ENCODE results near the gene ERGIC2. TPM values are rescaled to one million over a fixed set of nuclear protein-coding genes. Genes with fewer than 3 reads are reported as not detected.

Gene ERGIC2
- total and polyA plus RNA-seq, 10 of the 15 experiments (the other 5 are each of a cell fraction or from before 2014, with no cell fraction given): 26.1 to 181 (median 83.9) TPM

DNA sequence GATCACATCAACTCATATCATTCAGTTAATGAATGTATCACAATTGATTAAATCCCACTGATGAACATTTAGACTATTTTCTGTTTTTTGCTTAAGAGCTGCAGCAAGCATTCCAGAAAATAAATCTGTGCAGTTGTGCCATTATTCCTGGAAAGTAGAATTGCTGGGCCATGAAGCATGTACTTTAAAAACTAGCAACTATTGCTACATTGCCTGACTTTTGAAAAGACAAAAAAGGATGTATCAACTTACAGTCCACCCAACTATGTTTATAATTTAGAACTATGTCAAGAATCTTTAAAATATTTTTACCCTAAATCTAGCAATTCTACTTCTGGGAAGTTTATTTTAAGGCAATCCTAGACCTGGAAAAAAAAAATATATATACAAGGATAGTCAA lies 33.4 kb upstream of the ERGIC2 start:
- intact Hi-C loops (cut with micrococcal nuclease; ENCODE audit: unreplicated experiment): no loop called here
- Histone ChIP-seq H3K27ac (ENCODE audit: control insufficient read depth, insufficient read depth) (no peak overlapping the region), H3K36me3 (ENCODE audit: control insufficient read depth in 2 of 2, insufficient read depth in 2 of 2, low read length in 1 of 2) (no peaks in the 10 kb centered on the region), H3K4me2 (ENCODE audit: control insufficient read depth, insufficient read depth) (no peak overlapping the region), H4K20me1 (ENCODE audit: control insufficient read depth, insufficient read depth) (no peaks in the 10 kb centered on the region), H3K9me3 (replicated peaks; ENCODE audit: control insufficient read depth, insufficient read depth, low read length) (no peaks in the 10 kb centered on the region), H3K79me2 (ENCODE audit: control insufficient read depth, insufficient read depth, low read length) (no peaks in the 10 kb centered on the region), H3K4me1 (ENCODE audit: control insufficient read depth, insufficient read depth, low read length) (no peaks in the 10 kb centered on the region), H3K4me3 (no peak overlapping the region), H2AFZ (ENCODE audit: control insufficient read depth, low read depth, low read length) (no peak overlapping the region), H3K27me3 (replicated peaks in 1 of 2; ENCODE audit: control insufficient read depth in 2 of 2, insufficient read depth in 2 of 2, low read length in 1 of 2) (no peaks in the 10 kb centered on the region), H3K9ac (ENCODE audit: control insufficient read depth, insufficient read depth, low read length) (no peak overlapping the region)
- no peak for TF ChIP-seq SIX5 (IDR thresholded peaks at IDR 0.05; ENCODE audit: low read depth, low read length, severe bottlenecking)
- TF ChIP-seq, protein P1, sequence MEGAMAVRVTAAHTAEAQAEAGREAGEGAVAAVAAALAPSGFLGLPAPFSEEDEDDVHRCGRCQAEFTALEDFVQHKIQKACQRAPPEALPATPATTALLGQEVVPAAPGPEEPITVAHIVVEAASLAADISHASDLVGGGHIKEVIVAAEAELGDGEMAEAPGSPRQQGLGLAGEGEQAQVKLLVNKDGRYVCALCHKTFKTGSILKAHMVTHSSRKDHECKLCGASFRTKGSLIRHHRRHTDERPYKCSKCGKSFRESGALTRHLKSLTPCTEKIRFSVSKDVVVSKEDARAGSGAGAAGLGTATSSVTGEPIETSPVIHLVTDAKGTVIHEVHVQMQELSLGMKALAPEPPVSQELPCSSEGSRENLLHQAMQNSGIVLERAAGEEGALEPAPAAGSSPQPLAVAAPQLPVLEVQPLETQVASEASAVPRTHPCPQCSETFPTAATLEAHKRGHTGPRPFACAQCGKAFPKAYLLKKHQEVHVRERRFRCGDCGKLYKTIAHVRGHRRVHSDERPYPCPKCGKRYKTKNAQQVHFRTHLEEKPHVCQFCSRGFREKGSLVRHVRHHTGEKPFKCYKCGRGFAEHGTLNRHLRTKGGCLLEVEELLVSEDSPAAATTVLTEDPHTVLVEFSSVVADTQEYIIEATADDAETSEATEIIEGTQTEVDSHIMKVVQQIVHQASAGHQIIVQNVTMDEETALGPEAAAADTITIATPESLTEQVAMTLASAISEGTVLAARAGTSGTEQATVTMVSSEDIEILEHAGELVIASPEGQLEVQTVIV (IDR thresholded peaks at IDR 0.05; ENCODE audit: borderline replicate concordance, partially characterized antibody): no peak
- no peak for TF ChIP-seq PRDM15 (CRISPR knock-in tag; IDR thresholded peaks at IDR 0.05)
- no peak for TF ChIP-seq KAT2A (conservative IDR thresholded peaks at IDR 0.05; ENCODE audit: control insufficient read depth, low read depth, low read length)
- no peak for TF ChIP-seq IRF3 (IDR thresholded peaks at IDR 0.05)
- TF ChIP-seq JUND (IDR thresholded peaks at IDR 0.05; ENCODE audit: low read depth, low read length): no peak
- POLR2A ChIA-PET: no interaction called here
- no peak for DNase-seq (ENCODE audit: low read depth, low spot score)
- CTCF ChIA-PET: interaction anchor here (0.6 kb wide), 1 partner anchor 70 kb away, joined by 5 read pairs; no protein-coding TSS in a partner anchor
- in situ Hi-C loops (cut with MboI): no loop called here
- no peak for ATAC-seq
- FAIRE-seq: no peak
- SMC1A ChIA-PET (ENCODE audit: uncharacterized antibody, unreplicated experiment): no interaction called here
- BruUV-seq (replicated peaks): no TSS peak
- RAD21 ChIA-PET (ENCODE audit: unreplicated experiment): no interaction called here

Measured in GM12878 (cell line).